DND-41 (cell line): Measurements from ENCODE around the gene SAMD4A.

Experiments used
- ATAC-seq: fragments of 200-7000 bp; cut with Tn5 transposase; 3 replicates; pipeline ENCODE4 v1.9.1; 2021; ENCODE audit warnings: low read depth; ENCODE audit not compliant: insufficient read depth
- DNase-seq: peaks from one replicate; pipeline ENCODE4 v3.0.0-alpha.2; 2020
- H2AFZ ChIP-seq: 2 replicates; pipeline ENCODE4 v1.6.0; 2012; ENCODE audit warnings: low read depth, low read length
- H3K27ac ChIP-seq: 2 replicates; pipeline ENCODE4 v1.5.1; 2012; ENCODE audit warnings: low read length, inconsistent platforms
- H3K27me3 ChIP-seq: fragments of 200-600 bp; sonication (generic); 2 replicates; pipeline ENCODE4 v1.6.0; 2012; ENCODE audit warnings: low read length, mild to moderate bottlenecking, inconsistent platforms; ENCODE audit not compliant: insufficient read depth, poor library complexity
- H3K36me3 ChIP-seq: 2 replicates; pipeline ENCODE4 v1.5.1; 2012; ENCODE audit warnings: low read length, inconsistent platforms; ENCODE audit not compliant: insufficient read depth
- H3K4me1 ChIP-seq: 2 replicates; pipeline ENCODE4 v1.5.1; 2012; ENCODE audit warnings: mild to moderate bottlenecking, low read length; ENCODE audit not compliant: insufficient read depth
- H3K4me2 ChIP-seq: 2 replicates; pipeline ENCODE4 v1.6.0; 2012; ENCODE audit warnings: mild to moderate bottlenecking, moderate library complexity, low read length, inconsistent platforms; ENCODE audit not compliant: insufficient read depth
- H3K4me3 ChIP-seq, 2 experiments: fragments of 200-600 bp in 1 of 2; shearing (Covaris generic) in 1 of 2; 2 replicates each; pipeline ENCODE4 v1.5.1; 2012 to 2016; ENCODE audit warnings: inconsistent platforms in 2 of 2, low read length in 2 of 2, mild to moderate bottlenecking in 2 of 2, low read depth in 1 of 2, moderate library complexity in 1 of 2
- H3K79me2 ChIP-seq: 2 replicates; pipeline ENCODE4 v1.6.0; 2012; ENCODE audit warnings: low read length, inconsistent platforms; ENCODE audit not compliant: insufficient read depth
- H3K9ac ChIP-seq: 2 replicates; pipeline ENCODE4 v1.6.0; 2012; ENCODE audit warnings: low read depth, mild to moderate bottlenecking, inconsistent platforms, low read length, moderate library complexity
- H3K9me3 ChIP-seq: 2 replicates; pipeline ENCODE4 v1.5.1; 2012; ENCODE audit warnings: low read length, moderate library complexity, mild to moderate bottlenecking, inconsistent platforms; ENCODE audit not compliant: insufficient read depth, severe bottlenecking
- H4K20me1 ChIP-seq: 2 replicates; pipeline ENCODE4 v1.6.0; 2012; ENCODE audit warnings: low read length; ENCODE audit not compliant: insufficient read depth
- EZH2 ChIP-seq: IDR thresholded peaks from 3 replicates; pipeline ENCODE4 v1.6.1; 2012; ENCODE audit warnings: borderline replicate concordance, low read depth, mild to moderate bottlenecking, moderate library complexity, low read length, inconsistent platforms; ENCODE audit not compliant: severe bottlenecking
- TF ChIP-seq, protein P1 (sequence below): IDR thresholded peaks from 2 replicates; pipeline ENCODE4 v1.5.1; 2012; ENCODE audit warnings: borderline replicate concordance, low read length, moderate library complexity, mild to moderate bottlenecking; ENCODE audit not compliant: poor library complexity, severe bottlenecking; ENCODE audit errors: extremely low read depth

Gene SAMD4A

DNA sequence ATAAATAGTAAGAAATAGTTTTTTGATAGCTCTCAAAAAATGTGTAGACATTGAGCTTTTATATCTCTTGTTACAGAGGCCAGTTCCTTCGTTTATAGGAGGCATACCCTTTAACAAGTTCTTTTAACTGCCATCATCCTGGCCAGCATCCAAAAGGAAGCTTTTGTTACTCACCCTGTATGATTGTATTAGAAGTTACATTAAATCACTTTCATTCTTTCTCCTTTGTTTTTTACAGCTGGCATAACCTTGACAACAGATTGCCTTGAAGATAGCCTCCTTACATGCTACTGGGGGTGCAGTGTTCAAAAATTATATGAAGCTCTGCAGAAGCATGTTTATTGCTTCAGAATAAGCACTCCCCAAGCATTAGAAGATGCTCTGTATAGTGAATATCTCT, 37.1 kb upstream of the SAMD4A start:
- H3K4me2 ChIP-seq = no peak overlapping the region
- H3K36me3 ChIP-seq = peaks cover 3% of the 10 kb centered on the region; the same call in 1 of the 2 replicates
- ATAC-seq = no peak
- H4K20me1 ChIP-seq = no peaks in the 10 kb centered on the region
- H3K9ac ChIP-seq = no peak overlapping the region
- H3K4me3 ChIP-seq = no peak overlapping the region
- no peaks in the 10 kb centered on the region for H3K79me2 ChIP-seq
- no peaks in the 10 kb centered on the region for H3K9me3 ChIP-seq
- H2AFZ ChIP-seq = no peak overlapping the region
- no peaks in the 10 kb centered on the region for H3K4me1 ChIP-seq
- no peak for TF ChIP-seq EZH2
- TF ChIP-seq, protein P1, sequence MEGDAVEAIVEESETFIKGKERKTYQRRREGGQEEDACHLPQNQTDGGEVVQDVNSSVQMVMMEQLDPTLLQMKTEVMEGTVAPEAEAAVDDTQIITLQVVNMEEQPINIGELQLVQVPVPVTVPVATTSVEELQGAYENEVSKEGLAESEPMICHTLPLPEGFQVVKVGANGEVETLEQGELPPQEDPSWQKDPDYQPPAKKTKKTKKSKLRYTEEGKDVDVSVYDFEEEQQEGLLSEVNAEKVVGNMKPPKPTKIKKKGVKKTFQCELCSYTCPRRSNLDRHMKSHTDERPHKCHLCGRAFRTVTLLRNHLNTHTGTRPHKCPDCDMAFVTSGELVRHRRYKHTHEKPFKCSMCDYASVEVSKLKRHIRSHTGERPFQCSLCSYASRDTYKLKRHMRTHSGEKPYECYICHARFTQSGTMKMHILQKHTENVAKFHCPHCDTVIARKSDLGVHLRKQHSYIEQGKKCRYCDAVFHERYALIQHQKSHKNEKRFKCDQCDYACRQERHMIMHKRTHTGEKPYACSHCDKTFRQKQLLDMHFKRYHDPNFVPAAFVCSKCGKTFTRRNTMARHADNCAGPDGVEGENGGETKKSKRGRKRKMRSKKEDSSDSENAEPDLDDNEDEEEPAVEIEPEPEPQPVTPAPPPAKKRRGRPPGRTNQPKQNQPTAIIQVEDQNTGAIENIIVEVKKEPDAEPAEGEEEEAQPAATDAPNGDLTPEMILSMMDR = no peak
- DNase-seq = no peak
- no peaks in the 10 kb centered on the region for H3K27me3 ChIP-seq
- H3K27ac ChIP-seq = no peak overlapping the region

DNA sequence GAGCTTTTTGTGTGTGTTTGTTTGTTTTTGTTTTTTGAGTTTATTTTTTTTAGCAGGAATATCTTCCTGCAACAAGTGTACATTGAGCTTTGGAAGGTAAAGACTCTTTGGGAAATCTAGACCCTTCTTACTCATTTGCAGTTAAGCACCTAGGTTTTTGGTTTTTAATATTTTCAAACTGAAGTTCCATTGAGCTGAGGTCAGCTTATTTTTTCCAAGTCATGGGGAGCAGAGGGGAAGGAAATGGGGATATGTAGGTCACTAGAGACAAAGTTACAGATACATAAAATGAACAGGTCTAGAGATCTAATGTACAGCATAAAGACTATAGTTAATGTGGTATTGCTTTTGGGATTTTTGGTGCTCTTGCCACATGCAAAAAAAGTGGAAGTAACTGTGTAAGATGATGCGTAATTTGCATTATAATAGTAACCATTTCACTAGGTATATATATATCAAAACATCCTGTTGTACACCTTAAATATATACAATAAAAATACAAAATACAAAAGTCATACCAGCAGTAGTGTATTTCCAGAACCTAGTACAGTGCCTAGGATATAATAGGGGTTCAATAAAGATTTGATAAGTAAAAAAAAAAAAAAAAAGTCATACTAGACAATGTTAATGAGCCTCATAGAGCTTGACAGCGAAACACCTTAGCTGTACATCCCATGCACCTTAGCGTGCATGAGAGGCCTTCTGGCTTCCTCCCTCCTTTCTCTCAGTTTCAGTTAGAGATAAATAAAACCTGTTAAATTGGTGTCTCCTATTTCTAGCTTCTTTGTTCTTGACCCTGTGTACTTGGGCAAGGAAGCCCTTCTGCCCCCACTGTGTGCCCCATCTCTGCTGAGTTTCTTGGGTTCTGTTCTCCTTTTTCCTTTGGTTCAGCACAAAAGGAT, 34.6 kb upstream of the SAMD4A start:
- Histone ChIP-seq H2AFZ (no peak overlapping the region), H3K27me3 (no peaks in the 10 kb centered on the region), H3K79me2 (no peaks in the 10 kb centered on the region), H3K4me3 (no peak overlapping the region), H3K4me2 (no peak overlapping the region), H3K9me3 (no peaks in the 10 kb centered on the region), H3K9ac (no peak overlapping the region), H3K36me3 (no peaks in the 10 kb centered on the region), H4K20me1 (no peaks in the 10 kb centered on the region), H3K27ac (no peak overlapping the region), H3K4me1 (no peaks in the 10 kb centered on the region)
- DNase-seq (no peak), ATAC-seq (no peak)
- no peak for TF ChIP-seq EZH2
- TF ChIP-seq, protein P1 = no peak

- Histone ChIP-seq H3K9me3 (no peaks in the 10 kb centered on the region), H3K79me2 (no peaks in the 10 kb centered on the region), H3K36me3 (no peaks in the 10 kb centered on the region), H2AFZ (no peak overlapping the region), H3K4me2 (no peak overlapping the region), H3K27me3 (no peaks in the 10 kb centered on the region), H3K9ac (no peak overlapping the region), H3K4me3 (no peak overlapping the region), H3K4me1 (no peaks in the 10 kb centered on the region), H4K20me1 (no peaks in the 10 kb centered on the region), H3K27ac (no peak overlapping the region)
- TF ChIP-seq, protein P1 = no peak
- no peak for TF ChIP-seq EZH2
- DNase-seq = no peak
- no peak for ATAC-seq
Observed at GRCh38 chr14:54533100-54533499, 33.8 kb upstream of the SAMD4A start.
